Activated T-cell treated with anti-CD3 and anti-CD28 coated beads, Interleukin-2, amount 50 U/mL, for 1 hour (primary cell): Measurements from ENCODE around the gene PTGR2.
A peak's percentile ranks its signal among the peaks of the same experiment; 100 is the strongest.
"Not testable (repeated sequence)": the region's sequence is repeated elsewhere in the genome, so short reads cannot be mapped to it uniquely, and the experiment has no call there.

Experiments used
- DNase-seq: peaks from one replicate; pipeline ENCODE4 v3.0.0-alpha.2; 2020

Gene PTGR2

DNA sequence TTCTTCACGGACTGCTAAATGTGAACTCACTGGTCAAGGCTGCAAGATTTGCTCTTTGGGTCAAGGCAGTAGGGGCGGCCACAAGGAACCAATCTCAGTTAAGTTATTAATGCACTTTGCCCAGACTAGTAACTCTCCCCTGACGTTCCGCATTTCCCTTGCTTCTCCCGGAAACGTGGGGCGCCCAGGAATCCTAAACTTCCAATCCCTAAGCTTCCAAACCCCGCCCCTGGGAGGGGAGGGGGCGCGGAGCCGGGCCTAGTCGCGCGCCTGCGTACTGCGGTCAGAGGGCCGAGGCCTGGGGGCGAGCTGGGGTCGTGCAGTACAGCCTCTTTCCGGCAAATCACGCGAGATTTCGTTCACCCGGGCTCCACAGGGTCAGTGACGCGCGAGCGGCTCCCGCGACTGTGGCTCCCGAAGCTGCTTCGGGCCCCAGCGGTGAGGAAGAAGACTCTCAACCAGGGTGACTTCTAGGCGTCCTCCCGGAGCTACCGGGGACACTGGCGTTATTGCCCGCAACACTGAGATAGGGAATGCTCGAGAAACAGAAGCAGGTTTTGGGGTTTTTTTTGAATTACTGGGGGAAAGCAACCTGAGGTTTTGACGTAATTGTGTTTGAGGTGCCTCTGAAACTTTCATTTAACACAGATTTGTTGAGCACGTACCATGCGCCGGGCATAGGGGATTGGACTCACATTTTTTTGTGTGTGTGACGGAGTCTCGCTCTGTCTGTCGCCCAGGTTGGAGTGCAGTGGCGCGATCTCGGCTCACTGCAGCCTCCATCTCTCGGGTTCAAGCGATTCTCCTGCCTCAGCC lies at the start of gene PTGR2:
PTGR2 (plus strand) TSS at position 265 of the 816 bp plus-strand sequence. CDS start 7,032 bp downstream, outside the sequence.
- peak; percentile 87 for DNase-seq

- no peak for DNase-seq
Measured at GRCh38 chr14:73802431-73803188, 49.0 kb upstream of the PTGR2 start.

GRCh38 chr14:73804636-73805035 lies 47.0 kb upstream of the PTGR2 start:
- DNase-seq: no peak

DNA sequence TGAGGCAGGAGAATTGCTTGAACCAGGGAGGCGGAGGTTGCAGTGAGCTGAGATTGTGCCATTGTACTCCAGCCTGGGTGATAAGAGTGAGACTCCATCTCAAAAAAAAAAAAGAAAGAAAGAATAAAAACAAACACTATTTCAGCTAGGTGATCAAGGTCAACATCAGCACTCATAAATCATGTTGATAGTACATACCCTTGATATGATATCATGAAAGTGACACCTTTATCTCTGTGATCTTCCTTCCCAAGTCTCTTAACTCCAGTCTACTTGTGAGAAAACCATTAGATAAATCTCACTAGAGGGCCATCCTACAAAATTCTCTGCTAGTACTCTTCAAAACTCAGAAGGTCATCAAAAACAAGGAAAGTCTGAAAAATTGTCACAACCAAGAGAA lies 44.2 kb upstream of the PTGR2 start:
- no peak for DNase-seq

DNA sequence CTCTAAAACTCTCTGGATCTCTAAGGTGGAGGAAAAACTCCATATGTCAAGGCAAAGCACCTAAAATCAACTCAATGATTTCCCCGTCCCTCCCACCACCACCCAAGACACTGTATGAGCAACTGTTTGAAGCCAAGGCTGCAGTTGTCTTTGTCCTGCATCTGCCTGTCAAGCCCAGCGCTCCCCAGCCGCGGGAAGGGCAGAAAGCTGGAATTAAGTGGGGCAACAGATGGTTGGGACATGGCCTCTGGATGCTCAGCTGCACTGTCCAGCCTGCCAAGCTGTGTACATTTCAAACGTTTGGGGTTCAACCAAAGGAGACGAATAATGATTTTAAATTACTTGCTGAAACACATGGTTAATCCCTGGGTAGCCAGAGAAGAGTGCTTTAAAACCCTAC lies 42.2 kb upstream of the PTGR2 start:
- DNase-seq: no peak

DNA sequence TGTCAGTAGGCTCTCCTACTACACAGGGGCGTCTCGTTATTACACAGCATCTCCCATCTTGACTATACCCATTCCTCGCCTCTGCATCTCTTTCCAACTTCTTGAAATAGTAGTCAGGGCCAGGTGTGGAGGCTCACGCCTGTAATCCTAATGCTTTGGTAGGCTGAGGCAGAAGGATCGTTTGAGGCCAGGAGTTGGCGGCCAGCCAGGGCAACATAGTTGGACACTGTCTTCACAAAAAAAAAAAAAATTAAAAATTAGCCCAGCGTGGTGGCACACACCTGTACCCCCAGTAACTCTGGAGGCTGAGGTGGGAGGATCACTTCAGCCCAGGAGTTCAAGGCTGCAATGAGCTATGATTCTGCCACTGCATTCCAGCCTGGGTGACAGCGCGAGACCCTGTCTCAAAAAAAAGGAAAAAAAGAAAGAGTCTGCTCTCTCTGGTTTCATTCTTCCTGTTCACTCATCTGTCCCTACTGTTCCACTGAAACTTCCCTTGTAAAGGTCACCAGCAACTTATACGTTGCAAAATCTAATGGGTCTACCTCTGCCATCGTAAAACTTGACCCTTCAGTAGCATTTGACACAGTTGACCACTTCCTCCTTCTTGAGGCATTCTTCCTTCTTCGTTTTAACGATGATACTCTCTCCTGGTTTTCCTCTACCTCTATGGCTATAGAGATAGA lies 41.0 kb upstream of the PTGR2 start:
- DNase-seq: no peak

DNA sequence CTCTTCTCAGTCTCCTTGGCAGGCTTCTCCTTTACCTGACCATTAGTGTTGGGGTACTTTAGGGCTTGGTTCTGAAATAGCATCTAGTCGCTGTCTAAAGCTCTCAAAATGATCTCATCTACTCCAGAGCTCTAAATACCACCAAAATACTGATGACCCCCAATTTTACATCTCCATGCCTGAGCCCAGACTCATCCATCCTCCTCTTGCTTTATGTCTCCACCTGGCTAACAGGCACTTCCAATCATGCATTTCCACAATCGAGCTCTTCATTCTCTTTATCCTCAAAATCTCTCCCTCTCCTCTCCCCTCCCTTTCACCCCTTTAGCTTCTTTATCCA lies 40.5 kb upstream of the PTGR2 start:
- DNase-seq: no peak

DNA sequence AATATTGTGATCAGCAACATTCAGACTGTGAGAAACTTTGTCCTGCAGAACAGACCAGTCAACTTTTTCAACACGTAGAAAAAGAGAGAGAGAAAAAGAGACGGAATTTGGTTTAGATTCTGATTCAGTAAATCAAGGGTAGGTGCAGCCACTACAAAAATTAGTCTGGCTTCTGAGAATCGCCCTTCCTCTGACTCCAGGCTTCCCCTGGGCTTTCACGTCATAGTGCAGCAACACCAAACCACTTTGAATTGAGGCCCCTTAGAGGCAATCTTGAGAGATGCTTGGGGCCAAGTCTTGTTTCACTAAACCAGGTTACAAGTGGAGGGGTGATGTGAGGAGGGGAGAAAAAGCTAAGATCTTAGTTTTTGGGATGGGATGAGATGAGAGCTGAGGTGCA lies 37.5 kb upstream of the PTGR2 start:
- DNase-seq: no peak

DNA sequence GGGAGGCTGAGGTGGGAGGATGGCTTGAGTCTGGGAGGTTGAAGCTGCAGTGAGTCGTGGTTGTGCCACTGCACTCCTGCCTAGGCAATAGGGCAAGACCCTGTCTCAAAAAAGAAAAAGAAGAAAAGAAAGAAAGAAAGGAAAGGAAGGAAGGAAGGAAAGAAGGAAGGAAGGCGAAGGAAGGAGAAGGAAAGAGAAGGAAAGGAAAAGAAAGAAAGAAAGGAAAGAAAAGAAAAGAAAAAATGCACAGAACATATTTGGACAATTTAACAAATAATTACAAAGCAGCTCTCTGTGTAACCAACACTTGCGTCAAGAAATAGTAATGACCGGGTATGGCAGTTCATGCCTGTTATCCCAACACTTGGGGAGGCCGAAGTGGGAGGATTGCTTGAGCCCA lies 35.8 kb upstream of the PTGR2 start:
- no peak for DNase-seq

- DNase-seq: no peak
Measured at GRCh38 chr14:73816393-73816816, 35.2 kb upstream of the PTGR2 start.

GRCh38 chr14:73817020-73817655 lies 34.5 kb upstream of the PTGR2 start:
- DNase-seq: no peak

GRCh38 chr14:73818821-73819220 lies 32.8 kb upstream of the PTGR2 start:
- no peak for DNase-seq

DNA sequence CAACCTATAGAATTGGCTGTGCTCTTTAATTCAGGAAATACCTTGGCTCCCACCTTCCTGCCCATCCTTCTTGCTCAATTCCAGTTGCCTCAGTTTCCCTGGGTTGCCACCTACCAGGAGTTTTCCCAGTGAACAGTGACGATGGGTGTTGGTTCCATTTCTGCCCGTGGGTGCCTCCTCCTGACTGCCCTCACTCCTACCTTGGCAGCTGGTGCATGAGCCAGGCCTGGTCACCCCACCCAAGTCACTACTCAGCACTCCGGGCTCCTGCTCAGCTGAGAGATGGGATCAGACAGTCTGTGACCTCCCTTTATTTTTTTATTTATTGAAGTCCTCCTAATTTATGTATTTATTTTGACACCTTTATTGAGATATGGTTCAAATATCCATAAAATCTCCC lies 31.0 kb upstream of the PTGR2 start:
- no peak for DNase-seq

DNA sequence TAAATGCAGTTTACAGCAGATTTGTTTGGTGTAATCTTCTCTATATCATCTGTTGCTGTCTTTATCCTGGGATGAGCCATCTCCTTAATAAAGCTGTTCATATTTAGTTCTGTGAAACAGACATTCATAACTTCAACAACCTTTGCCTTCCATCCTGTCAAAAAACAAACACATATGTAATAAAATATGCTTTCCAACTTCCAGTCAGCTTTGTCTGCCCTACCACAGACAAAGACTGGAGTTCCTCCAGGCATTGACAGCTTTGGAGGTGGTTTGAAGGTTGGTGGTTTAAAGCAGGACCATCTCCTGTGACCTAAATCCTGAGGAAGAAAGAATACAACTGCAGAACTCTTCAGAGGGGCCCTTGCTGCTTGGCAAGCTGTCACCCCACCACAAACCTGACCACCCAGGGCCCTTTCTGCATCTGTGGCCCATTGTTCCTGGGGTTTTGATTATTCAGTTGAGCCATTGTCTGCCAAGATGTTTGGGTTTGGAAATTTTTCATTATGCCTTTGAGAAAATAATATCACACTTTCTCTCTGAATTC lies 28.2 kb upstream of the PTGR2 start:
- no peak for DNase-seq

DNA sequence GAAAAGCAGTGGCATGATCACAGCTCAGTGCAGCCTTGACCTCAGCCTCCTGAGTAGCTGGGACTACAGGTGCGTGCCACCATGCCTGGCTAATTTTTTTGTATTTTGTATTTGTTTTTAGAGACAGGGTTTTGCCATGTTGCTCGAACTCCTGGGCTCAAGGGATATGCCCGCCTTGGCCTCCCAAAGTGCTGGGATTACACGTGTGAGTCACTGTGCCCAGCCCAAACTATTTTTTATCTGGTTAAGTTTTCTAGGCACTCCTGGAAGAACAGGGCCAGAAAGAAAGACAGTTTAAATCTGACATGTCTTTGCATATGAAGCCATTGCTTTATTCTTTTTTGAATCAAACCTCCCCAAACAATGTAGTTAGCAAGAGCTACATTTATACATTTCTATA lies 27.5 kb upstream of the PTGR2 start:
- DNase-seq: no peak

- DNase-seq: no peak
Measured at GRCh38 chr14:73824536-73824935, 27.1 kb upstream of the PTGR2 start.

DNA sequence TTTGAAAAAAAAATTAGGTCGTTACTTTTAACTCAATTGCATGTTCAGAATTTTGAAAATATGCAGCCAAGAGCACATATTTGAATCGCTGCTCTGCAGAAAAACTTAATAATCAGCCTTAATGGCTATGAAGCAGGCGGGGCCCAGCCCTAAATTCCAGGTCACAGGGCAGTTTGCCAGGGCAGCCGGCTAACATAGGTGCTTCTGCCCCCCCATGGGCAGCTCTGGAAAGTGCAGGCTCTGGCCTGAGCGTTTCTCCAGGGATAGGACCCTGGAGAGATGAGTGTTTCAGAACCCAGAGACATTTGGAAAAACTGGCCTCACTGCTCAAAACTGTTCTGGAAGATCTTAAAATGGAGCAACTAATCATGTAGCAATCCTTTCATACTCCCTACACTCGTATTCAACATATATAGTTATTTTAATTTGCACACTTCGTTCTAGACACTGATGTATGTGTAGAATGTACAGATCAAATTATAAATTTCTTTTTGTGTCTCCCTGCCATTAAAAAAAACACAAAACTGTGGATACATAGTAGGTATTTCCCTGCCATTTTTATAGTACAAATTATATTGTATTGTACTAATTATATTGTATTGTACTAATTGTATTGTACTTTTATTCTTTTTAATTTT lies 26.0 kb upstream of the PTGR2 start:
- peak; percentile 78 for DNase-seq

- DNase-seq: not testable (repeated sequence)
Measured at GRCh38 chr14:73827190-73827589, 24.4 kb upstream of the PTGR2 start.

DNA sequence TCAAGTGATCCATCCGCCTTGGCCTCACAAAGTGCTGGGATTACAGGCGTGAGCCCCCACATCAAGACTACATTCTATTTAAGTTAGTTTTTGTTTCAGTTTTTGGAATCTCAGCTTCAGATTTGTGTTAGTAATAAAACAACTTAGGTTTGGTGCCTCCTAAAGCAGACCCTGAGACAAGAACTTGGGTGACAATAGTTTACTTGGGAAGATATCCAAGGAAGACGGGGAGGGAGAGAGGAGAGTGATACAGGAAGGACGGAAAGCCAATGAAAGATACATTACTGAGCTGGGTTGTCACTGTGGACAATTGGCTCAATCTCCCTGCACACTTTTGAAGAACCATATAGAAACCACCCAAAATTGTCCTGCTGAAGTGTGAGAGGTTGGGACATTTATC lies 22.6 kb upstream of the PTGR2 start:
- no peak for DNase-seq

DNA sequence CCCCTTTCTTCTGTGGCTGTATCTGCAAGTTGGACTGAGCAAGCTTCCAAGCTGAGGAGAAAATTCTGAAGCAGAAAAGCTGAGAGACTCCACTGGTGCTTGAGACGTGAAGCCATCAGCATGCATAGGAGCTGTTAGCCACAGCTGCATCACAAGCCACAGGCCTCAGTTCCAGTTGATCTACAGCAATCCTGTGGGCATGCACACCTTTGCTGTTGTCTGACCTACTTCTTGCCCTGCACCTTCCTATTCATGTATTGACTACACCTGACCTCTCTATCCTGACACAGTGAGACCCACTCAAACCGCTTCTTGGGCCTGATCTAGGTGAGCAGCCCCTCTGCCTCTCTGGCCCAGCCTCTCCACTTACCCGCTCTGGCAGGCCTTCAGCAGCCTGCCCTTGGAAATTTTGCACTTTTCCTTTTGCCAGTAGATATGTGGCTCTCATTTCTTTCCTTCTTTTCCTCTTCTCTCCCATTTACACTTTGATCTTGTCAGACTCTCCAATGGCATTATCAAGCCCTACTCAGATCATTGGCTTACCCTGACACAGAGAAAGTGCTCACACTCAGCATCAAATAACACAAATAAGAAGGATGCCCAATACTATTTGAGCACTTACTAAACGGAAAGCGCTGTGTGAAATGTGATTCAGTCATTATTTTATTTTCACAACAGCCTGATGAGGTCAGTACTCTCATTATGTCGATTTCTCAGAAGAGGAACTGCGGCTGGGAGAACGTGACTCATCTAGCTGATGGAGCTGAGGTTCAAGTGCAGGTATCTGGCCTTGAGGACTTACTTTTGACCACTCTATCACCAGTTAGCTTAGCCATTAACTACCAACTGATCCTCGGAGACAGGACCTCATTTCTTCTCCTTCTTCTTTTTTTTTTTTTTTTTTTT lies 21.9 kb upstream of the PTGR2 start:
- DNase-seq: no peak

DNA sequence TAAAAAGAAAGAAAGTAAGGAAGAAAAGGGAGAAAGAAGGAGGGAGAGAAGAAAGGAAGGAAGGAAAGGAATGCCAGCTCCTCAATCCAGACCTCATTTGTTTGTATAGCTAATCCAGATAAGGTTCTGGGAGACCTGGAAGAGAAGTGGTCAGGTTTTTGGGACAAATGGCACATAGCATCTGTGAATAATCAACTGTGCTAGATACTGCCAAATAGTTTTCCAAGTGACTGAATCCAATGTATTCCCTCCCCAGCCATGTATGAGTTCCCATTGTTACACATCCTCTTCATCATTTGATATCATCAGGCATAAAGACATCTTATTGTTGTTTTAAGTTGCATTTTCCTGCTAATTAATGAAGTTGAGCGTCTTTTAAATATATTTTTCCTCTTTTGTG lies 18.6 kb upstream of the PTGR2 start:
- DNase-seq: no peak
